B cell (primary cell): Measurements from ENCODE around the gene HS6ST2. TPM values are rescaled to one million over a fixed set of nuclear protein-coding genes. Genes with fewer than 3 reads are reported as not detected.

ENCODE experiments used
- ATAC-seq: fragments of 200-7000 bp; cut with Tn5 transposase; one replicate; pipeline ENCODE4 v1.10.0; 2021; ENCODE audit warnings: low read depth, mild to moderate bottlenecking, moderate number of reproducible peaks, moderate library complexity
- CTCF ChIA-PET: fragments of 350-600 bp; sonication (Branson Sonifier 250); formaldehyde crosslinking; loops from one replicate; lab custom pipeline; 2021; ENCODE audit warnings: antibody characterized with exemption, inconsistent platforms; lab: Charles Lee
- POLR2A ChIA-PET: fragments of 350-600 bp; sonication (Branson Sonifier 250); formaldehyde crosslinking; loops from one replicate; lab custom pipeline; 2021; ENCODE audit warnings: antibody characterized with exemption; lab: Charles Lee
- DNase-seq: peaks from one replicate; pipeline ENCODE4 v3.0.0; 2013
- H2AFZ ChIP-seq: 2 replicates; pipeline ENCODE4 v1.6.1; 2012; ENCODE audit warnings: mild to moderate bottlenecking, low read depth, low read length; ENCODE audit not compliant: insufficient read depth, poor library complexity, severe bottlenecking
- H3K27ac ChIP-seq, 2 donors: 1 replicate in 1 of 2; 2 replicates in 1 of 2; pipeline ENCODE4 v1.5.1; 2012 to 2013; ENCODE audit warnings: low read length in 2 of 2, mild to moderate bottlenecking in 2 of 2, moderate library complexity in 1 of 2
- H3K27me3 ChIP-seq, 4 experiments: fragments of 200-600 bp in 1 of 4; sonication (generic) in 1 of 4; replicated peaks in 1 of 4; 1 replicate in 2 of 4; 2 replicates in 2 of 4; pipeline versions ENCODE4 v1.6.1 to v1.7.0; 2013 to 2016; ENCODE audit warnings: low read length in 3 of 4, mild to moderate bottlenecking in 2 of 4, mixed read lengths in 1 of 4, moderate library complexity in 1 of 4; ENCODE audit not compliant: insufficient read depth in 4 of 4, control insufficient read depth in 3 of 4; ENCODE audit errors: control extremely low read depth in 1 of 4
- H3K36me3 ChIP-seq, 2 experiments: replicated peaks in 1 of 2; 1 replicate in 1 of 2; 2 replicates in 1 of 2; pipeline versions ENCODE4 v1.6.1 to v1.7.1; 2013; ENCODE audit warnings: low read length in 1 of 2; ENCODE audit not compliant: insufficient read depth in 2 of 2, control insufficient read depth in 1 of 2; ENCODE audit errors: control extremely low read depth in 1 of 2, extremely low read depth in 1 of 2
- H3K4me1 ChIP-seq, 2 donors: fragments of 200-600 bp in 1 of 2; sonication (generic) in 1 of 2; 1 replicate in 1 of 2; 2 replicates in 1 of 2; pipeline versions ENCODE4 v1.5.1 to v1.6.1; 2013 to 2017; ENCODE audit warnings: low read length in 2 of 2; ENCODE audit not compliant: control insufficient read depth in 2 of 2, insufficient read depth in 2 of 2
- H3K4me2 ChIP-seq: replicated peaks from 2 replicates; pipeline ENCODE3; 2012; ENCODE audit warnings: mild to moderate bottlenecking, low read depth, low read length; ENCODE audit not compliant: poor library complexity, severe bottlenecking
- H3K4me3 ChIP-seq, 5 experiments: fragments of 200-600 bp in 1 of 5; sonication (generic) in 1 of 5; 1 replicate in 3 of 5; 2 replicates in 2 of 5; pipeline versions ENCODE4 v1.5.1 to v1.7.0; 2011 to 2016; ENCODE audit warnings: low read length in 4 of 5, mild to moderate bottlenecking in 4 of 5, low read depth in 2 of 5, control low read depth in 1 of 5, moderate library complexity in 1 of 5; ENCODE audit not compliant: insufficient read depth in 1 of 5; ENCODE audit errors: control extremely low read depth in 1 of 5, extremely low read depth in 1 of 5
- H3K79me2 ChIP-seq: fragments of 200-600 bp; sonication (generic); one replicate; pipeline ENCODE4 v1.6.0; 2016; ENCODE audit warnings: low read length; ENCODE audit not compliant: control insufficient read depth, insufficient read depth
- H3K9ac ChIP-seq: fragments of 200-600 bp; sonication (generic); 2 replicates; pipeline ENCODE4 v1.6.1; 2017; ENCODE audit warnings: mild to moderate bottlenecking, low read length, moderate library complexity
- H3K9me3 ChIP-seq, 3 donors: one replicate each; pipeline versions ENCODE4 v1.6.1 to v1.7.1; 2013; ENCODE audit warnings: low read length in 2 of 3; ENCODE audit not compliant: control insufficient read depth in 2 of 3, insufficient read depth in 1 of 3; ENCODE audit errors: control extremely low read depth in 1 of 3
- H4K20me1 ChIP-seq: 2 replicates; pipeline ENCODE4 v1.6.0; 2012; ENCODE audit warnings: mild to moderate bottlenecking, low read length; ENCODE audit not compliant: insufficient read depth, control insufficient read depth, poor library complexity, severe bottlenecking
- H3K27ac Mint-ChIP-seq: one replicate; pipeline ENCODE4 v1.8.0; 2021; ENCODE audit warnings: mixed read lengths
- H3K27me3 Mint-ChIP-seq: one replicate; pipeline ENCODE4 v1.8.0; 2021; ENCODE audit warnings: mixed read lengths
- H3K4me1 Mint-ChIP-seq: one replicate; pipeline ENCODE4 v1.8.0; 2021; ENCODE audit warnings: mixed read lengths
- H3K4me3 Mint-ChIP-seq: one replicate; pipeline ENCODE4 v1.8.0; 2021; ENCODE audit warnings: mixed read lengths
- H3K9me3 Mint-ChIP-seq: one replicate; pipeline ENCODE4 v1.8.0; 2022; ENCODE audit warnings: mixed read lengths; ENCODE audit not compliant: insufficient read depth
- CTCF ChIP-seq: fragments of 200-600 bp; IDR thresholded peaks from one replicate; pipeline ENCODE4 v1.8.0; 2022; ENCODE audit warnings: antibody characterized with exemption, mild to moderate bottlenecking
- EZH2 ChIP-seq: IDR thresholded peaks from 2 replicates; pipeline ENCODE4 v1.6.1; 2012; ENCODE audit warnings: borderline replicate concordance, low read depth, mild to moderate bottlenecking, moderate library complexity, low read length; ENCODE audit not compliant: insufficient read depth, poor library complexity, severe bottlenecking
- WGBS: methylation state at CpG from one replicate; pipeline ENCODE4 v1.1.5; 2013; ENCODE audit warnings: missing lambda C conversion rate; ENCODE audit not compliant: insufficient coverage; 5-methylcytosine and 5-hydroxymethylcytosine counted together
- intact Hi-C: fragments of 100-400 bp; cut with micrococcal nuclease; formaldehyde crosslinking; loops from one replicate; pipeline ENCODE4 v1.10.0; 2022
- polyA plus RNA-seq: library from polyadenylated mRNA; depleted of rRNA; stranded (reverse); fragments of >200 nt; gene quantifications from 2 replicates; pipeline ENCODE4 v1.2.3, GENCODE V29; 2012
- total RNA-seq, 2 donors: library from RNA; stranded (reverse); fragments of 120-200 nt in 1 of 2; gene quantifications; 1 replicate in 1 of 2; 2 replicates in 1 of 2; pipeline versions ENCODE4 v1.2.3 to v1.2.4, GENCODE V29; 2013 to 2022

The HS6ST2 gene
- total and polyA plus RNA-seq, 2 donors (not counting 1 experiment from before 2014, with no cell fraction given) = not detected

GRCh38 chrX:132769609-132770008, 188.8 kb downstream of the HS6ST2 start:
- Histone ChIP-seq H3K79me2 (no peaks in the 10 kb centered on the region), H3K9me3 (no peaks in the 10 kb centered on the region), H4K20me1 (no peaks in the 10 kb centered on the region), H3K4me2 (no peak overlapping the region), H3K27me3 (no peaks in the 10 kb centered on the region), H3K36me3 (no peaks in the 10 kb centered on the region), H3K4me3 (no peak overlapping the region), H3K27ac (no peak overlapping the region), H3K4me1 (no peaks in the 10 kb centered on the region), H3K9ac (no peak overlapping the region), H2AFZ (no peak overlapping the region)
- TF ChIP-seq EZH2 (no peak), CTCF (no peak)
- ChIA-PET POLR2A (no interaction called here), CTCF (no interaction called here)
- Mint-ChIP-seq H3K27me3 (peaks cover 3% of the 10 kb centered on the region), H3K4me3 (no peak overlapping the region), H3K4me1 (no peaks in the 10 kb centered on the region), H3K9me3 (no peaks in the 10 kb centered on the region), H3K27ac (no peak overlapping the region)
- intact Hi-C loops = no loop called here
- no peak for DNase-seq
- no peak for ATAC-seq
- WGBS = 92% methylated on average over 2 of the region's 7 CpGs

GRCh38 chrX:132766452-132766851, 192.0 kb downstream of the HS6ST2 start:
- no peak overlapping the region for H2AFZ ChIP-seq
- intact Hi-C loops = no loop called here
- ATAC-seq = no peak
- no peak overlapping the region for H3K4me3 ChIP-seq
- Mint-ChIP-seq H3K4me3 (no peak overlapping the region), H3K27ac (no peak overlapping the region), H3K27me3 (peaks cover 3% of the 10 kb centered on the region), H3K4me1 (no peaks in the 10 kb centered on the region), H3K9me3 (no peaks in the 10 kb centered on the region)
- H3K9me3 ChIP-seq = no peaks in the 10 kb centered on the region
- H3K4me2 ChIP-seq = no peak overlapping the region
- no peak for DNase-seq
- no peaks in the 10 kb centered on the region for H4K20me1 ChIP-seq
- ChIA-PET CTCF (no interaction called here), POLR2A (no interaction called here)
- H3K36me3 ChIP-seq = no peaks in the 10 kb centered on the region
- TF ChIP-seq EZH2 = no peak
- TF ChIP-seq CTCF = no peak
- H3K27me3 ChIP-seq = no peaks in the 10 kb centered on the region
- no peak overlapping the region for H3K27ac ChIP-seq
- no CpG with 5 or more reads among the region's 1 CpG for whole genome bisulfite sequencing
- no peak overlapping the region for H3K9ac ChIP-seq
- no peaks in the 10 kb centered on the region for H3K79me2 ChIP-seq
- H3K4me1 ChIP-seq = no peaks in the 10 kb centered on the region
